Measurements from ENCODE around the gene UBE2H.
"Not testable (repeated sequence)": the region's sequence is repeated elsewhere in the genome, so short reads cannot be mapped to it uniquely, and the experiment has no call there.

The UBE2H gene

DNA sequence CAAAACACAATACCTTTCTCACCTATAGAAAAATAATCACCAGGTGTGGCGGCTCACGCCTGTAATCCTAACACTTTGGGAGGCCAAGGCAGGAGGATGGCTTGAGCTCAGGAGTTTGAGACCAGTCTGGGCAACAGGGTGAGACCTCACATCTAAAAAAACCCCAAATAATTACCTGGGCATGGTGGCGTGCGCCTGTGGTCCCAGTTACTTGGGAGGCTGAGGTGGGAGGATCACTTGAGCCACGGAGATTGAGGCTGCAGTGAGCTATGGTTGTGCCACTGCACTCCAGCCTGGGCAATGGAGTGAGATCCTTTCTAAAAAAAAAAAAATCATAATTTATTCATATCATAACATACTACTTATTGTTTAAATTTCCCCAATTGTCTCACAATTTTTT lies 129.6 kb downstream of the UBE2H start:
- DNase-seq (ENCODE audit: low spot score): not testable (repeated sequence)

DNA sequence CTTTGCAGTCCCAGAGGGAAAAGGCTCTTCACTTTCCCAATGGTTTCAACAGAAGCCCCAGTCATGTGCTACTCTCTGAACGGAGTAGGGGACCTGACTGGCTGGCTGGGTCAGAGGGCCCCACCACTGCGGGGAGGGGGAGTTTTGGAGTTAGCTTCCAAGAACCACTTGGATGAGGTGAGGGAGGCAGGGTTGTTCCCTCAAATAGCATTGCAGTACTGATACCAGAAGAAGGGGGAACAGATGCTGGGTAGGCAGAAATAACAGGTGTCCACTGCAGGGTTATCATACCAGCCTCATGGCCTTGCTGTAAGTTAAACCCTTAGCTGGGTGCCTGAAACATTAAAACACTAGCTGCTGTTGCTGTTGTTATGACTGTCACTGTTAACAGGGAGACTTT lies 131.3 kb downstream of the UBE2H start:
- DNase-seq (ENCODE audit: low spot score): no peak

DNA sequence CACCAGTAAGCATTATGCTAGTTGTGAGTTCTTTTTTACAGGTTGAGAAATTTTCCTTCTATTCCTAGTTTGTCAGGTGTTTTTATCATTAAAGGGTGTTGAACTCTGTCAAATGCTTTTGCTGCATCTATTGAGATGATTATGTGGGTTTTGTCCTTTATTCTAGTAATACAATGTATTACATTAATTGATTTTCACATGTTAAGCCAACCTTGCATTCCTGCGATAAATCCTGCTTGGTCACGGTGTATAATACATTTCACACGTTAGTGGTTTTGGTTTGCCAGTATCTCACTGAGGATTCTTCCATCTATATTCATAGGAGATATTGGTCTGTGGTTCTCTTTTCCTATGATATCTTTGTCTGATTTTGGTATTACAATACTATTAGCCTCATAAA lies 136.0 kb downstream of the UBE2H start:
- no peak for DNase-seq (ENCODE audit: low spot score)

DNA sequence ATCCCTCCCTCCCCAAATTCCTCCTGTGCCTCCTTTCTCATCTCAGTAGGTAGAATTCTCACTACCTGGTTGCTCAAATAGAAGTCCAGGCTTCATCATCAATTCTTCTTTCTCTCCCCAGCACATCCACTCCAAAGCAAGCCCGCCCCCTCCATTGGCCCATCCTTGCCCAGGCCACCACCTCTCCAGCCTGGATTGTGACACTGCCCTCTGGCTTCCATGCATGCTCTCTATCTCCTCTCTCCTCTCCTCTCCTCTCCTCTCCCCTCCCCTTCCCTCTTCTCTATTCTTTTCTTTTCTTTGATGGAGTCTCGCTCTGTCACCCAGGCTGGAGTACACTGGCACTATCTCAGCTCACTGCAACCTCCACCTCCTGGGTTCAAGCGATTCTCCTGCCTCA lies 144.9 kb downstream of the UBE2H start:
- peak; percentile 15 for DNase-seq (ENCODE audit: low spot score)

DNA sequence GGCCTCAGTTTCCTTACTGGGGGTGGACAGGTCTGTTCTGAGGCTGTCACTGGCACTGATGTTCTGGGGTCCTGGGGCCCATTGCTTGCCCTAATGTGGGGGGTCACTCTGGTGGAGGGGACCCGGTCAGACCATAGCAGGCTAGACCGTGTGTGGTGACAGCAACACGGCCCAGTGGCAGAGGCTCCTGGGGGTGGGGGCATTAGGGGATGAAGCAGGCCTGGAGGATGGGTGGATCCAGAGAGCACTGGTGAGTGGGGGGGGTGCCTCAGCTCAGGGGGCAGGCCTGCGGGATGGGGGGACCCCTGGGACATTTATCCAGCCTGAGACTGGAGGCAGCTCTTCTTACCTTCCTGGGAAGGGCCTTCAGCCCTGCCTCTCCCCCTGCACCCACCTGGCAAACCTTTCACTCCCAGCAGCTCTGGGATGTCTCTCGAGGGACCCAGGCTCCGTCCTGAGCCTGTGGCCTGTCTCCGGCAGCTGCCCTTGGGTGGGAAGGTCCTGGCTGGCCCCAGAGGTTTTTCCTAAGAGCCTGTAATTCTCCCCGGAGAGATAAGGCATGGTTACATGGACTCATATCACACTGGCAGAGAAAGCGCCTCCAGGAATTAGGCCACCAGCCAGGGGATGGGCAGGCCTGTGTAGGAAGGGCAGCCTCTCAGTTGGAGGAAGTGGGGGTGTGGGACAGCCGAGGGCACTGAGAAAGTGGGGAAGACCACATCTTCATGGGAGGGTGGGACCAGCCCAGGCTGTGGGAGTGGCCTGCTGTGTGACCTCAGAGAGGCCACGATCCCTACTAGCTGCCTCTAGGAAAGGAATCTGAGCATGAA lies 147.7 kb downstream of the UBE2H start:
- DNase-seq (ENCODE audit: low spot score): no peak

DNA sequence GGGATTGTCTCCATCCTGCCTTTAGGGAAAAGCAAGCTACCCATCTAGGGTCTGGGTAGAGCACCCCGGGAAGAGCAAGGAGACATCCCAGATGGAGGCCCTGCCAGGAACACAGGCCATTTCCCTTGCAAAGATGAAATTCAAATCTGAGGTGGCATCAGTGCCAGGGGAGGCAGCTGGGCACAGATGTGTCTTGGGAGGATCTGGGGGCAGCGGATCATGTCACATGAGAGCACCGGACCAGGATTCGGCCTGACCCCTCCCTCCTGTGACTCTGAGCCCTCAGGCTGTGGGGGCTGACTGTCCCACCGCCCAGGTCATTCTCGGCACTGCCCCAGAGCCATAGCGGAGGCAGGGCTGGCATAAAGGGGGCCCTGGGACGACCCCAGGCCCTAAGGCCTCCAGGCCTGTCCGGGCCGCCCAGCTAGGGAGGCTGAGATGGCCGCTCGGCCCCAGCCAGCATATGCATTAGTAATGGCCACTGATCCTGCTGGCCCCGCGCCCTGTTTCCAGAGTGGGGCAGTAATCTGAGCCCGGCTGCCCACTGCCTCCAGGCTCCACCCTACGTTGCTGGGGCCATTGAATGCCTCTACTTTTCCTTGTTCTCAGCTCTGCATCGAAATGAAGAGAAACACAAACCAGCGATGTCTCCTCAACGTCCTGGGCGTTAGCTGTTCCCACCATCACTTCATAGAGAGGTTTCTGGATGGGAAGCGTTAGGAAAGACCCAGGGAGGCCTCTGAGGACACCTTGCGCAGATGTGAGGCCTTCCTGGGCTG lies 148.5 kb downstream of the UBE2H start:
- no peak for DNase-seq (ENCODE audit: low spot score)

DNA sequence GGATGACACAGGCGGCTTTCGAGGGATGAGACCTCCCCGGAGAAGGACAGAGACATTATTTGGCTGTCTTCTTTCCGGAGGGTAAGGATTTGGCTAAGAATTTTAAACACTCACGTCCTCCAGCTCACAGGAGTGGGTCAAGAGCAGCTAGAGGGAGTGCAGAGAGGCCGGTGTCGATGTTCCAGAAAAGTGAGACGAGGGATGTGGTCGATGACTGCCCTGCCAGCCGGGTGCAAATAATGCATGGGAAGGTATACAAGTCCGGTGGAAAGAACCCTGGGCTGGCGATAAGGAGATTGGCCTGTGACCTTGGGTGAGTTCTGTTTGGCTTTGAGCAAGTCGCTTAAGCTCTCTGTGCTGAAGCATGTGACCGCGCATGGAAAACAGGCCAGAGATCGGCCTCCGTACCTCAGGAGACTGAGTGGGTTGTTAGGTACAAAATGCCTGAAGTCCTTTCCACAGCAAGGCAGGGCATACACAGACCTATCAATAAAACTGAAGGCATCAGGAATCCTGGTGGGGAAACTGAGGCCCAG lies 149.1 kb downstream of the UBE2H start:
- no peak for DNase-seq (ENCODE audit: low spot score)

DNA sequence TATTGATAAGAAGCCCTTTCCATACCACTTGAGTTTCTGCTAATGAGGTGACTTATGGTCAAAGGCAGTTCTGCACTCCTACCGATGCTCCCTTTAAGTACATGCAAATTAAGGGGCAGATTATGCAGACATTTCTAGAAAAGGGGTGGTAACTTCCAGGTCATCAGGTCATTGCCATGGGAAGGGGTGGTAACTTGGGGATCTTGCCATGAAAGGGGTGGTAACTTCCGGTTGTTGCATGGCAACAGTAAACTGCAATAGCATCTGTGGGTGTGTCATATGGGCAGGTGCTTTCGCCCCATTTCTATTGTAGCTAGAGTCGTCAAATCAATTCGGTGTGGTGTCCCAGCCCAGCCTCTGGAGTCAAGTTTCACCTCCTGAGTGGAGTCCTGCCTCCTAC lies 150.9 kb downstream of the UBE2H start:
- DNase-seq (ENCODE audit: low spot score): no peak

DNA sequence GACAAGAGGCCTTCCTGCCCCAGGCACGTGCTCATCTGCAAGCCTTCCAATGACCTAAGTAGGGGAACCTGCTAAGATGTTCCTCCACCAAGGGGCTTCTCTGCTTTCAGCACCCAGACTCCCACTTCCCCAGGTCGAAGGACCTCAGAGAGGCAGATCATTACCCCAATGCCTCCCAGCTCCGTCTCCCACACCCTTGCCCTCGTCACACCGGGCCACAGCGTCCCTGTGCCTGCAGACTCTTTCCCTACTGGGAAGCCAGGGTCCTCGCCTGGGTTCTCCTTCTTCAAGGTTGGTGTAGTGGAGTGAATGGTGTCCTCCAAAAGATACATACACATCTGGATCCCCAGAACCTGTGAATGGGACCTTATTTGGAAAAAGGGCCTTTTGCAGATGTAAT lies 151.9 kb downstream of the UBE2H start:
- DNase-seq (ENCODE audit: low spot score): no peak

DNA sequence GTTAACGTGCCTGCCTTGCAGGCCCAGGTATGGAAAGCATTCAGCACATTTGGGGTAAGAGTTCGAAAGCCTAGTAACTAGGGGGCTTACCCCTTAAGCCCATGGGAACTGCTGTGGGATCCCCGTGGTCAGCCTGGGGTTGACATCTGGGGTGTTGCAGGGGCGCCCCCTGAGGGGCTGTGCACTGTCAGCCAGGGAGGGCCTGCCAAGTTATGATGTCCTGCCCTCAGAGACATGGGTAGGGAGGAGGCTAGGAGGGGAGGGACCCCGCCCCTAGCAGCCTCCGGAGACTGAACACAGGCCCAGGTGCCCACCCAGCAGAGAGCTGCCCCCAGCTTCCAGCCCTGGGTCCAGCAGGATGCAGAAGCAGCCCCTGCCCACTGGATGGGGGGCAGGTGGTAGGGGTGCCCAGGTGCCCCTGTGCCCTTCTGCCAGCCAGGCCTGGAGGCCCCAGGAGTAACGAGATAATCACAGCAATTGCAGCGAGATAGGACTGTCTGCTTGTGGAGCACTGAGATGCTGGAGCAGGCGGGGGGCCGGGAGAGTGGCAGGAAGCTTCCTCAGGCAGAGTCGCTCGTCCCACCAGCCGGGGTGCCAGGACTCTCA lies 153.3 kb downstream of the UBE2H start:
- DNase-seq (ENCODE audit: low spot score): no peak

DNA sequence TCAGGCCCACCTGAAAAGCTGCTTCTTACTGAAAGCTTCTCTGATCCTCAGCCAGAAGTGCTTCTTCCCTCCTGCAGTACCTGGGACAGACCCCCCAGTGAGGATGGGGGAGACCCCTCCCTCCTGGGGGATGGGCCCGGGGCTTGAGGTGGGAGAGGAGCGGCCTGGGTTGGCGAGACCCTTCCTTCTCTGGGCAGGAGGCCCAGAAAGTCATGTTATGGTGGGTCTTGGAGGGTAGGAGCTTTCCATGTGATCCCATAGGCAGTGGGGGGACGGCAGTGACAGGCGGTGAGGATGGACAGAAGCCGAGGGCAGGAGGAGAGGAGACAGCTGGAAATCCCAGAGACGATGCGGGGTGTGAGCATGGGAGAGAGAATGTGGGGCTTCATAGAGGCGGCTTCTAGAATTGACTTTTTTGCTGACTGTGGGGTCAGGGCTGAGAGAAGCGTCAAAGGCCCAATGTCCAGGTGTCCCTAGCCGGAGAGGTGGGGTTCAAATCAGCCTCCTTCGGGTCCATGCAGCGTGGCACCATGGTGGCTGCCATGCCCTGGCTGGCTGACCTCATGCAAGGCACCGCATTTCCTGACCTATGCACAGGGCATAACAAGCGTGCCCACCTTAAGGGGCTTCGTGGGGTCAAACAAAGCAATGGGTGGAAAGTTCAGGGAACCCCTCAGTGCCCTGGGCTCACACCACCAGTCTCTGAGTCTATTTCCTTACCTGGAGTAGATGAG lies 154.0 kb downstream of the UBE2H start:
- DNase-seq (ENCODE audit: low spot score): no peak

DNA sequence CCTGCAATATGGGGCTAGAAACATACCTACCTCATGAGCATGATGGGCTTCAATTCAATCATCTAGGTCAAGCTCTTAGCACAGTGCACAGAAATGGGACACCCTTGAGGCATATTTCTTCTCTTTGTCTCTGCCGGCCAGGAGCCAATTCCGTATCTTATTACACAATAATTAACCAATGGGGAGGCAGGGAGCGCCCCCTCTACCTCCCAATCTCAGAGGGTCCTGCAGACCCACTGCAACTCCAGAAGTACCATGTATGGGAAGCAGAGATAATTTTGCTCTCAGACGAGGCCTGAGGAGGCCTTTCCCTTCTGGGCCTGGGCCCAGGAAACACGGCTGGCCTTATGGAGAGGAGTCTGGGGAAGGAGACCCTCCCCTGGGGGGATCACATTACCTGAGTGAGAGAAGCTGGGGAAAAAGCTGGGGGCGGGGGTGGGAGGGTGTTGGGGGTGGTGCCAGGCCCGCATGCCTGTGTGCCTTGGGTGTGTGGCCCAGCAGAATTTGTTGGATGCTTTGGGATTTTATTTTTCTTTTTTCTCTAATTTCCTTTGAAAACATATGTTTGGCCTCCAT lies 155.5 kb downstream of the UBE2H start:
- no peak for DNase-seq (ENCODE audit: low spot score)

DNA sequence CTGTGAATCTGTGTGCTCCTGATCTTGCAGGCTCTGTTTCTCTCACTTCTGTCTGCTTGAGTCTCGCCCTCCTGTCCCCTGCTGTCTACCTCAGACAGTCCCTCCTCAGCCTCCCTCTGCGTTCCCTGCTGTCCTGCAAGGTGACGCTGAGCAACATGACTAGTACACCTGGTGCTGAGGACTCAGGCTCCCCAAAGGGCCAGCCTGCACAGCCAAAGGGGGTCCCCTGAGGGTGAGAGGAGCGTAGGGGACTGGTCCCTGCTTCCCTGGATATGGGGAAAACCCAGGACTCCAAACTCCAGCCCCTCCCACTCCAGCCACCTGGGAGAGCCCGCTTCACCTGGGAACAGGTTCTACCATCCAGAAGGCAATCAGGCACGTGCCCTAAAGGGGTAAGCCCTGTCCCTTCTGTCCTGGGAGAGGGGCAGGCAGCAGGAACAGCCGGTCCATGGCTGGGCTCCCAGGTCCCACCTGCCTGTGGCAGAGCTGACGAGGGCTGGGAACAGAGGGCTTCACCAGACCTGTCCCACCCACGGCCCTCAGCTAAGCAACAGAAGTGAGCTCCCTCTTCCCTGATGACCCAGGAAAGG lies 156.5 kb downstream of the UBE2H start:
- no peak for DNase-seq (ENCODE audit: low spot score)

DNA sequence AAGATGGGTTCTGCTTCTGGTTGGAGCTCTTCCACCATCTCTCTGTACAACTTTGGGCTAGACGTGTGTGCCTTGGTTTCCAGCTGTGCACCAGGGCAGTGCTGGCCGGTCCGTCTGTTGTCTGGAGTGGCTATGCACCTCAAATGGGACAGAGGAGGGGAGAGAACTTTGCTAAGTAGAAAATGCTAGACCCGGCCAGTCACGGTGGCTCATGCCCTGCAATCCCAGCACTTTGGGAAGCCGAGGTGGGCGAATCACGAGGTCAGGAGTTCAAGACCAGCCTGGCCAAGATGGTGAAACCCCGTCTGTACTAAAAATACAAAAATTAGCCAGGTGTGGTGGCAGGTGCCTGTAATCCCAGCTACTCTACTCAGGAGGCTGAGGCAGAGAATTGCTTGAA lies 158.3 kb downstream of the UBE2H start:
- not testable (repeated sequence) for DNase-seq (ENCODE audit: low spot score)

DNA sequence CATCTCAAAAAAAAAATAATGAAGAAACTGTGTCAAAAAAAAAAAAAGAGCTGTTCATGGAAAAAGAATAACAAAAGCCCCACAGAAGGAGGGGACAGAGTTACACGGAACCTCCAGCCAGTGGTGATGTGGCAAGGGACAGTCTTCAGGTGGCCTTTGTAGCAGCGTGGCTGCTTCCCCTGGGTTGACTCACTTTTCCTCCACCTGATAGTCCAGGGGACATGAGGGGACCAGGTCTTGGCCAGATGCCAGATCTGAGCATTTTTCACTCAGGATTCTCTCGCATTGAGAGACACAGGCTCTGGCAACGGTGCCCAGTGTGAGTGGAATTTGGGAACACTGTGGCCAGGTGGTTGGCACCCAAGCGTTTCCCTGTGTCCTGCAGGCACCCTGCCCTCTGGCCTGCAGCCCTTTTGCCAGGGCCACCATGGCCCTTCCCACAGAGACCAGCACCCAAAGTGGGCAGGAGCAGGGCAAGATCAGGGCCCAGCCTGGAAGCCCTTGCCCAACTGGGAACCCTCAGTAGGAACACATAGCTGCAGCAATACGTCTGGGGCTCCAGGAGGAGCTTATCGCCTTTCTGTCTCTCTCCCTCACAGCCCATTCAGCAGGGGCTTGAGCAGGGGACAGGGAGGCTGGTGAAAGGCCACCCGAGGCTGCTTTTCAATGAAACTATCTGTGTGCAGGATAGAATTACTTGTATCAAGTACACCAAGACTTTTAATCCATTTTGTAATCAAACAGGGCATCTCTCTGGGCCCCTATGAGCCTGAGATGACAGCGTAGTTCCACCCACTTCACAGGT lies 159.1 kb downstream of the UBE2H start:
- DNase-seq (ENCODE audit: low spot score): no peak

DNA sequence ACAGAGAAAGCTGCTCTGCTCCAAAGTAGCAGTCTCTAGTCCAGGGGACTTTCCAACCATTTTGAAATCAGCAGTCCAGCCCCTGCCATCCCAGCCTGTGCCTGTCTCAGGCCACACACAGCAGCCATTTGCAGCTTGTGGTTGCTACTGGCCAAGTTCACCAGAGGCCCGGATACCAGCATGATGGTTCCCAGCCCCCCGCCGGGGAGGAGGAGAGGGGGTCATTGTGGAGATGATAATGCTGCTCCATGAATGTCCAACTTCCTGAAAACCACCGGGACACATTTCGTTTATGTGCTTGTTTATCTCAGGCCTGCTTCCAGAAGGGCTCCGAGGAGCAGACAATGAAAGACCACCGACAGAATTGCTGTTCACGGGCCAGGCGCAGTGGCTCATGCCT lies 160.0 kb downstream of the UBE2H start:
- no peak for DNase-seq (ENCODE audit: low spot score)

DNA sequence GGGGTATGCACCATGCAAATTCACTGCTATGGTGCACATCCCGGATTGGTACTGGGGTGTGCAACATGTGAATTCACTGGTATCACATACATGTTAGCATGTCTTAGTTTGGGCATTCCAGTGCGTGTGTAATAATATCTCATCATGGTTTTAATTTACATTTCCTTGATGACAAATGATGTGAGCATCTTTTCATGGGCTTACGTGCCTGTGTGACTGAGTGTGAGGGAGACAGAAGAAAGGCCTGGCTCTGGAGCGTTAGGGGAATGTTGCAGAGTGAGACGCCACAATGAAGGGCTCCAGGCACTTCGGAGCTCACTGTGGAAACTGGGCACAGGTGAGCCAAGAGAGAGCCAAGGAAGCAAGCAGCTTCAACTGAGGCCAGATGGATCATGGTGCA lies 162.6 kb downstream of the UBE2H start:
- no peak for DNase-seq (ENCODE audit: low spot score)

DNA sequence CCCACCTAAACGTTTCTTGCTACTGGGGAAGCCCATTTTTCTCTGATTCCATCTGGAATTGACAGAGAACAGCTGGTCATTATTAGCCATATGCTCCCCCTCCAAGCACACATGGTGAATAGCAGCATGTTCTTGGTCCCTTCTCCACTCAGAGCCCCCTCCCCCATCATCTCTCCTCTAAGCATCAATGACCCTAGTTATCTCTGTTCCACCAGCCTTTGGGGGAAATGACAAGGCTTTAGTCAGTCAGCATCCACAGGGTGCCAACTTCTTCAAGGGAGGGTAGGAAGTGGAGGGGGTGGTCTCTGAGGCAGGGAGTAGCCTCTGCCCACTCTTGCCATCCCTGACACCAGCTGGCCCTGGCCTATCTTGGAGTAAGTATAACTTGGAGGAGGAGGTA lies 163.1 kb downstream of the UBE2H start:
- DNase-seq (ENCODE audit: low spot score): no peak

DNA sequence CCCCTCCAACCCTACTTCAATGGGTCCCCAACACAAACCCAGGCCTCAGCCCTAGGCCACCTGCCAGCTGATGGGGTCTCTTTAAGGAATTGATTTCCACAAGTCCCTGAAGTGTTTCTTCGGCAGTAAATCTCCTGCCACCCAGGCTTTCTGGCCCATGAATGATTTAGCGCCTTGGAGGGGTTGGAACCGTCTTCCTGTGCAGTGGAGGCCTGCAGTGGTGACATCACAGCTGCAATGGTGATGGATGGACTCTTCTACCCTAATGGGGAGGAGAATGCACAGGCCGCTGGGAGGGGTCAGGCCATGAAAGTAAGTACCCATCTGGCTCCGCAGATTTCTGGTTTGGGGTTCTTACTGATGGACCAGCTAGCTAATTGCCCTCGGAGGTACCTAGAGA lies 163.8 kb downstream of the UBE2H start:
- DNase-seq (ENCODE audit: low spot score): no peak

DNA sequence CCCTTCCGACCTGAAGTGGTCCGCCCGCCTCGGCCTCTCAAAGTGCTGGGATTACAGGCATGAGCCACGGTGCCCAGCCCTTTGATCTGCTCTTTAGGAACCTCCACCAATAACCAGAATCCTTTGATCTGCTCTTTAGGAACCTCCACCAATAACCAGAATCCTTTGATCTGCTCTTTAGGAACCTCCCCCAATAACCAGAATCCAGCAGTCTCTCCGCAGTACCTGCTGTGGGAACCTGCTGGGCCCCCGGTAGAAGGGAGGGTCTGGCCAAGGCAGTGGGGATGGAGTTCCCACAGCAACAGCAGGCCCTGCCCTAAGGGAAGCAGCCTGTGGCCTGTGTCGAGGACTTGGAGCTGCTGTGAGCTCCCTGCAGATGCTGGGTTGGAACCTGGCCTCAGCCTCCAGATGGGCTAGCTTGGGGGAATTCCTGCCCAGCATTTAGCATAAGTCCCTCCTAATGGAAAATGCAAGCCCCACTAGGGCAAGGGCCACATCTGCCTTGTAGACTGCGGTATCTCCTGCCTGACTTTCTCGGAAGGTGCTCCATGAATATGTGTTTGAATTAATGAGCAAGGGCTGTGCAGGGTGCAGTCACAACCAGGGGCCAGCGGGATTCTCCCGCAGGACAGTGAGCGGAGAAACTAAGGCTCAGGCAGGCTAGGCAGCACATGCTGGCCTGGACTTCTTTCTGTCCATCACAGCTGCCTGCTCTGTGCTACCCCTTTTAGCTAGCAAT lies 165.8 kb downstream of the UBE2H start:
- DNase-seq (ENCODE audit: low spot score): no peak
